ENCODE results near the gene SYMPK.

The SYMPK gene

GRCh38 chr19:45812297-45812696 is 50.6 kb downstream of the SYMPK start:
- Histone ChIP-seq H3F3A (ENCODE audit: insufficient read depth) (peaks cover under 1% of the 10 kb centered on the region; the same call in 1 of the 2 replicates), H3K9ac (ENCODE audit: low read length) (no peak overlapping the region), H3K27me3 (ENCODE audit: low read length) (no peaks in the 10 kb centered on the region), H4K20me1 (ENCODE audit: low read depth, low read length) (no peaks in the 10 kb centered on the region), H3K9me2 (replicated peaks; ENCODE audit: insufficient read depth, low read length) (no peaks in the 10 kb centered on the region), H3K27ac (ENCODE audit: low read depth, low read length) (no peak overlapping the region), H3K9me3 (ENCODE audit: insufficient read depth, low read length) (no peaks in the 10 kb centered on the region), H2AFZ (ENCODE audit: low read depth, low read length, severe bottlenecking) (no peak overlapping the region), H3K36me3 (ENCODE audit: low read length) (no peaks in the 10 kb centered on the region), H3K4me2 (ENCODE audit: low read depth, low read length, poor library complexity, severe bottlenecking) (no peak overlapping the region), H3K4me3 (ENCODE audit: insufficient read depth, low read length, poor library complexity, severe bottlenecking) (no peak overlapping the region), H3K79me2 (ENCODE audit: insufficient read depth, low read length) (no peaks in the 10 kb centered on the region)
- no peak for TF ChIP-seq CTCF (IDR thresholded peaks at IDR 0.05; ENCODE audit: insufficient read depth, low read length, poor library complexity, severe bottlenecking)

- no peak overlapping the region for H3K27ac ChIP-seq (ENCODE audit: low read depth, low read length)
- H2AFZ ChIP-seq (ENCODE audit: low read depth, low read length, severe bottlenecking): no peak overlapping the region
- H3K4me3 ChIP-seq (ENCODE audit: insufficient read depth, low read length, poor library complexity, severe bottlenecking): no peak overlapping the region
- no peaks in the 10 kb centered on the region for H3K9me3 ChIP-seq (ENCODE audit: insufficient read depth, low read length)
- no peaks in the 10 kb centered on the region for H3K36me3 ChIP-seq (ENCODE audit: low read length)
- no peaks in the 10 kb centered on the region for H3F3A ChIP-seq (ENCODE audit: insufficient read depth)
- H3K9me2 ChIP-seq (replicated peaks; ENCODE audit: insufficient read depth, low read length): no peaks in the 10 kb centered on the region
- no peaks in the 10 kb centered on the region for H3K79me2 ChIP-seq (ENCODE audit: insufficient read depth, low read length)
- H3K27me3 ChIP-seq (ENCODE audit: low read length): no peaks in the 10 kb centered on the region
- no peaks in the 10 kb centered on the region for H4K20me1 ChIP-seq (ENCODE audit: low read depth, low read length)
- no peak overlapping the region for H3K9ac ChIP-seq (ENCODE audit: low read length)
- H3K4me2 ChIP-seq (ENCODE audit: low read depth, low read length, poor library complexity, severe bottlenecking): no peak overlapping the region
- TF ChIP-seq CTCF (IDR thresholded peaks at IDR 0.05; ENCODE audit: insufficient read depth, low read length, poor library complexity, severe bottlenecking) (no peak), EZH2phosphoT487 (conservative IDR thresholded peaks at IDR 0.05; ENCODE audit: low read length) (no peak)
Measured at GRCh38 chr19:45809643-45810159, 53.2 kb downstream of the SYMPK start.

- Histone ChIP-seq H3K27me3 (ENCODE audit: low read length) (no peaks in the 10 kb centered on the region), H3K4me2 (ENCODE audit: low read depth, low read length, poor library complexity, severe bottlenecking) (no peak overlapping the region), H3K36me3 (ENCODE audit: low read length) (no peaks in the 10 kb centered on the region), H3K9me3 (ENCODE audit: insufficient read depth, low read length) (no peaks in the 10 kb centered on the region), H3K79me2 (ENCODE audit: insufficient read depth, low read length) (no peaks in the 10 kb centered on the region), H3K9ac (ENCODE audit: low read length) (no peak overlapping the region), H3F3A (ENCODE audit: insufficient read depth) (no peaks in the 10 kb centered on the region), H3K27ac (ENCODE audit: low read depth, low read length) (no peak overlapping the region), H4K20me1 (ENCODE audit: low read depth, low read length) (no peaks in the 10 kb centered on the region), H2AFZ (ENCODE audit: low read depth, low read length, severe bottlenecking) (no peak overlapping the region), H3K9me2 (replicated peaks; ENCODE audit: insufficient read depth, low read length) (no peaks in the 10 kb centered on the region), H3K4me3 (ENCODE audit: insufficient read depth, low read length, poor library complexity, severe bottlenecking) (no peak overlapping the region)
- TF ChIP-seq EZH2phosphoT487 (conservative IDR thresholded peaks at IDR 0.05; ENCODE audit: low read length) (no peak), CTCF (IDR thresholded peaks at IDR 0.05; ENCODE audit: insufficient read depth, low read length, poor library complexity, severe bottlenecking) (no peak)
Measured at GRCh38 chr19:45805719-45806118, 57.2 kb downstream of the SYMPK start.

- Histone ChIP-seq H3K9me2 (replicated peaks; ENCODE audit: insufficient read depth, low read length) (no peaks in the 10 kb centered on the region), H3K4me2 (ENCODE audit: low read depth, low read length, poor library complexity, severe bottlenecking) (no peak overlapping the region), H2AFZ (ENCODE audit: low read depth, low read length, severe bottlenecking) (no peak overlapping the region), H3K9me3 (ENCODE audit: insufficient read depth, low read length) (no peaks in the 10 kb centered on the region), H3K9ac (ENCODE audit: low read length) (no peak overlapping the region), H3F3A (ENCODE audit: insufficient read depth) (no peaks in the 10 kb centered on the region), H3K27me3 (ENCODE audit: low read length) (no peaks in the 10 kb centered on the region), H4K20me1 (ENCODE audit: low read depth, low read length) (no peaks in the 10 kb centered on the region), H3K4me3 (ENCODE audit: insufficient read depth, low read length, poor library complexity, severe bottlenecking) (no peak overlapping the region), H3K27ac (ENCODE audit: low read depth, low read length) (no peak overlapping the region), H3K36me3 (ENCODE audit: low read length) (no peaks in the 10 kb centered on the region), H3K79me2 (ENCODE audit: insufficient read depth, low read length) (no peaks in the 10 kb centered on the region)
- TF ChIP-seq CTCF (IDR thresholded peaks at IDR 0.05; ENCODE audit: insufficient read depth, low read length, poor library complexity, severe bottlenecking) (no peak), EZH2phosphoT487 (conservative IDR thresholded peaks at IDR 0.05; ENCODE audit: low read length) (no peak)
Measured at GRCh38 chr19:45804959-45805230, 58.1 kb downstream of the SYMPK start.
